ENCODE data around the gene CLMP. TPM values are rescaled to one million over a fixed set of nuclear protein-coding genes. Genes with fewer than 3 reads are reported as not detected.

The CLMP gene
- polyA plus RNA-seq, 3 donors, result 0.33 TPM; not detected in 2

- H3K36me3 ChIP-seq (replicated peaks in 1 of 2; ENCODE audit: control insufficient read depth in 1 of 2, insufficient read depth in 2 of 2, low read length in 2 of 2), result no peaks in the 10 kb centered on the region
- no peaks in the 10 kb centered on the region for H3K79me2 ChIP-seq (ENCODE audit: insufficient read depth, low read length)
- H3K27me3 Mint-ChIP-seq (ENCODE audit: low read depth in 3 of 3), result peaks cover 13 to 27% (median 15%) of the 10 kb centered on the region in 3 donors
- H3K4me1 Mint-ChIP-seq, result no peaks in the 10 kb centered on the region
- H3K4me2 ChIP-seq (replicated peaks; ENCODE audit: extremely low read depth, low read length, poor library complexity, severe bottlenecking), result no peak overlapping the region
- H3K4me3 Mint-ChIP-seq, result no peak overlapping the region
- H3K36me3 Mint-ChIP-seq, result no peaks in the 10 kb centered on the region
- H3K4me1 ChIP-seq (ENCODE audit: control insufficient read depth in 1 of 2, insufficient read depth in 2 of 2, low read length in 2 of 2), result no peaks in the 10 kb centered on the region
- H3K27me3 ChIP-seq (ENCODE audit: control insufficient read depth in 2 of 2, insufficient read depth in 2 of 2, low read length in 2 of 2), result peaks cover 11 to 17% of the 10 kb centered on the region in 2 donors
- peaks cover 0 to 5% (median 1%) of the 10 kb centered on the region in 7 donors for H3K9me3 Mint-ChIP-seq
- no peak overlapping the region for H3K27ac Mint-ChIP-seq
- H2AFZ ChIP-seq (ENCODE audit: insufficient read depth, low read depth, low read length, poor library complexity, severe bottlenecking), result no peak overlapping the region
- 91% methylated on average over 4 of the region's 6 CpGs for WGBS (ENCODE audit: insufficient coverage)
- no peaks in the 10 kb centered on the region for H4K20me1 ChIP-seq (ENCODE audit: insufficient read depth, low read length)
- no peak for DNase-seq
- no peak for TF ChIP-seq CTCF (IDR thresholded peaks at IDR 0.05)
- intact Hi-C loops (cut with micrococcal nuclease), result no loop called here
- H3K27ac ChIP-seq (ENCODE audit: low read depth in 1 of 2, low read length in 2 of 2), result no peak overlapping the region
- H3K9me3 ChIP-seq (replicated peaks in 1 of 2; ENCODE audit: control insufficient read depth in 1 of 2, insufficient read depth in 1 of 2, low read length in 2 of 2), result no peaks in the 10 kb centered on the region
- H3K9ac ChIP-seq (ENCODE audit: insufficient read depth, low read length, poor library complexity, severe bottlenecking), result no peak overlapping the region
- H3K4me3 ChIP-seq (replicated peaks in 1 of 3; ENCODE audit: low read depth in 2 of 3, low read length in 3 of 3), result no peak overlapping the region
Measured at GRCh38 chr11:123183391-123184099, 11.5 kb downstream of the CLMP start.

- Mint-ChIP-seq H3K27me3 (ENCODE audit: low read depth in 3 of 3) (peaks cover 7 to 11% (median 9%) of the 10 kb centered on the region in 3 donors), H3K27ac (no peak overlapping the region), H3K9me3 (peaks cover 0 to 5% (median 1%) of the 10 kb centered on the region in 7 donors), H3K4me1 (peaks cover 4% of the 10 kb centered on the region), H3K36me3 (no peaks in the 10 kb centered on the region), H3K4me3 (no peak overlapping the region)
- Histone ChIP-seq H3K9ac (ENCODE audit: insufficient read depth, low read length, poor library complexity, severe bottlenecking) (no peak overlapping the region), H3K4me1 (ENCODE audit: control insufficient read depth in 1 of 2, insufficient read depth in 2 of 2, low read length in 2 of 2) (no peaks in the 10 kb centered on the region), H3K27ac (ENCODE audit: low read depth in 1 of 2, low read length in 2 of 2) (no peak overlapping the region), H3K27me3 (ENCODE audit: control insufficient read depth in 2 of 2, insufficient read depth in 2 of 2, low read length in 2 of 2) (peaks cover 0 to 2% of the 10 kb centered on the region in 2 donors), H3K4me2 (replicated peaks; ENCODE audit: extremely low read depth, low read length, poor library complexity, severe bottlenecking) (no peak overlapping the region), H3K9me3 (replicated peaks in 1 of 2; ENCODE audit: control insufficient read depth in 1 of 2, insufficient read depth in 1 of 2, low read length in 2 of 2) (no peaks in the 10 kb centered on the region), H4K20me1 (ENCODE audit: insufficient read depth, low read length) (no peaks in the 10 kb centered on the region), H2AFZ (ENCODE audit: insufficient read depth, low read depth, low read length, poor library complexity, severe bottlenecking) (no peak overlapping the region), H3K36me3 (replicated peaks in 1 of 2; ENCODE audit: control insufficient read depth in 1 of 2, insufficient read depth in 2 of 2, low read length in 2 of 2) (no peaks in the 10 kb centered on the region), H3K79me2 (ENCODE audit: insufficient read depth, low read length) (no peaks in the 10 kb centered on the region), H3K4me3 (replicated peaks in 1 of 3; ENCODE audit: low read depth in 2 of 3, low read length in 3 of 3) (no peak overlapping the region)
- no peak for DNase-seq
- 88% methylated on average over 6 of the region's 10 CpGs for WGBS (ENCODE audit: insufficient coverage)
- intact Hi-C loops (cut with micrococcal nuclease), result no loop called here
- no peak for TF ChIP-seq CTCF (IDR thresholded peaks at IDR 0.05)
Measured at GRCh38 chr11:123181767-123182500, 13.1 kb downstream of the CLMP start.
